GM12801 (cell line): ENCODE data around the gene GNAI3.

Experiments
- CTCF ChIP-seq: IDR thresholded peaks from one replicate; pipeline ENCODE4 v1.5.1; 2011; ENCODE audit warnings: control low read depth; ENCODE audit not compliant: insufficient read length; ENCODE audit errors: extremely low read depth

Gene GNAI3

GRCh38 chr1:109623601-109624161 is 75.3 kb downstream of the GNAI3 start:
- no peak for TF ChIP-seq CTCF

- TF ChIP-seq CTCF = no peak
These were observed 76.0 kb downstream of the GNAI3 start for GRCh38 chr1:109624201-109625010.

GRCh38 chr1:109625176-109625575 is 76.8 kb downstream of the GNAI3 start:
- no peak for TF ChIP-seq CTCF

- TF ChIP-seq CTCF = no peak
These were observed 77.5 kb downstream of the GNAI3 start for GRCh38 chr1:109625601-109626560.

- no peak for TF ChIP-seq CTCF
These were observed 78.4 kb downstream of the GNAI3 start for GRCh38 chr1:109626682-109627408.

- TF ChIP-seq CTCF = no peak
These were observed 79.4 kb downstream of the GNAI3 start for GRCh38 chr1:109627692-109628399.
